Measurements from ENCODE around the gene GHITM.
A peak's percentile ranks its signal among the peaks of the same experiment; 100 is the strongest.
"Not testable (repeated sequence)": the region's sequence is repeated elsewhere in the genome, so short reads cannot be mapped to it uniquely, and the experiment has no call there.

The GHITM gene

GRCh38 chr10:84173501-84173929 lies 34.2 kb downstream of the GHITM start, which contains the start of gene GPR15LG:
Gene GPR15LG (plus strand): TSS chr10:84173801. CDS start chr10:84173852, 51 bp downstream.
- DNase-seq (ENCODE audit: extremely low read depth in 1 of 2, low read depth in 1 of 2) = no peak

GRCh38 chr10:84175436-84175835 lies 36.1 kb downstream of the GHITM start:
- DNase-seq (ENCODE audit: extremely low read depth in 1 of 2, low read depth in 1 of 2) = no peak

- DNase-seq (ENCODE audit: extremely low read depth in 1 of 2, low read depth in 1 of 2) = no peak
These were observed 37.0 kb downstream of the GHITM start for GRCh38 chr10:84176351-84176750.

- DNase-seq (ENCODE audit: extremely low read depth in 1 of 2, low read depth in 1 of 2) = no peak
These were observed 37.6 kb downstream of the GHITM start for GRCh38 chr10:84176836-84177474.

- peak in 1 of 2 donors; percentile 20 for DNase-seq (ENCODE audit: extremely low read depth in 1 of 2, low read depth in 1 of 2)
These were observed 38.3 kb downstream of the GHITM start for GRCh38 chr10:84177541-84178141.

- no peak for DNase-seq (ENCODE audit: extremely low read depth in 1 of 2, low read depth in 1 of 2)
These were observed 38.9 kb downstream of the GHITM start for GRCh38 chr10:84178160-84178609.

GRCh38 chr10:84179059-84179710 lies 39.9 kb downstream of the GHITM start:
- no peak for DNase-seq (ENCODE audit: extremely low read depth in 1 of 2, low read depth in 1 of 2)

GRCh38 chr10:84180386-84180785 lies 41.1 kb downstream of the GHITM start:
- DNase-seq (ENCODE audit: extremely low read depth in 1 of 2, low read depth in 1 of 2) = not testable (repeated sequence)

GRCh38 chr10:84181631-84182030 lies 42.3 kb downstream of the GHITM start:
- DNase-seq (ENCODE audit: extremely low read depth in 1 of 2, low read depth in 1 of 2) = no peak

- no peak for DNase-seq (ENCODE audit: extremely low read depth in 1 of 2, low read depth in 1 of 2)
These were observed 45.2 kb downstream of the GHITM start for GRCh38 chr10:84184517-84184916.

- DNase-seq (ENCODE audit: extremely low read depth in 1 of 2, low read depth in 1 of 2) = no peak
These were observed 46.3 kb downstream of the GHITM start for GRCh38 chr10:84185526-84186175.

GRCh38 chr10:84188815-84189214 lies 49.5 kb downstream of the GHITM start:
- DNase-seq (ENCODE audit: extremely low read depth in 1 of 2, low read depth in 1 of 2) = no peak

GRCh38 chr10:84190621-84191020 lies 51.3 kb downstream of the GHITM start:
- no peak for DNase-seq (ENCODE audit: extremely low read depth in 1 of 2, low read depth in 1 of 2)

- no peak for DNase-seq (ENCODE audit: extremely low read depth in 1 of 2, low read depth in 1 of 2)
These were observed 51.8 kb downstream of the GHITM start for GRCh38 chr10:84191106-84191505.

GRCh38 chr10:84193327-84193726 lies 54.0 kb downstream of the GHITM start:
- no peak for DNase-seq (ENCODE audit: extremely low read depth in 1 of 2, low read depth in 1 of 2)

- DNase-seq (ENCODE audit: extremely low read depth in 1 of 2, low read depth in 1 of 2) = no peak
These were observed 54.6 kb downstream of the GHITM start for GRCh38 chr10:84193846-84194423.

- peak; percentile 26 for DNase-seq (ENCODE audit: extremely low read depth in 1 of 2, low read depth in 1 of 2)
These were observed 55.2 kb downstream of the GHITM start, which contains the start of gene CDHR1 for GRCh38 chr10:84194424-84195043. Gene CDHR1 (plus strand): TSS chr10:84194537. CDS start chr10:84194761, 224 bp downstream.

- DNase-seq (ENCODE audit: extremely low read depth in 1 of 2, low read depth in 1 of 2) = no peak
These were observed 55.9 kb downstream of the GHITM start for GRCh38 chr10:84195044-84195830.

GRCh38 chr10:84196083-84196482 lies 56.8 kb downstream of the GHITM start:
- DNase-seq (ENCODE audit: extremely low read depth in 1 of 2, low read depth in 1 of 2) = no peak

- no peak for DNase-seq (ENCODE audit: extremely low read depth in 1 of 2, low read depth in 1 of 2)
These were observed 57.6 kb downstream of the GHITM start for GRCh38 chr10:84196941-84197340.

Data from stimulated activated CD8-positive, alpha-beta memory T cell treated with anti-CD3 and anti-CD28 coated beads, Interleukin-7, amount 100 ng/mL, for 48 hours (primary cell).